HEK293 (cell line): ENCODE measurements around the gene ARL8B.

Experiments used
- CTCF ChIA-PET: fragments of 350-600 bp; formaldehyde crosslinking; extraction: SDS; loops from one replicate; lab custom pipeline; 2021; ENCODE audit warnings: antibody characterized with exemption; lab: Yijun Ruan, JAX
- POLR2A ChIA-PET: fragments of 300-600 bp; formaldehyde crosslinking; extraction: SDS; loops from one replicate; lab custom pipeline; 2020; ENCODE audit warnings: antibody characterized with exemption, inconsistent platforms; lab: Yijun Ruan, JAX
- H3K27ac ChIP-seq: fragments of 200-500 bp; sonication (Bioruptor generic); 2 replicates; pipeline ENCODE4 v1.5.1; 2014; ENCODE audit warnings: low read depth, low read length, control low read depth, inconsistent platforms; ENCODE audit errors: extremely low read depth
- H3K36me3 ChIP-seq, 2 experiments: fragments of 200-500 bp in 1 of 2; sonication (Bioruptor generic) in 1 of 2; 1 replicate in 1 of 2; 2 replicates in 1 of 2; pipeline ENCODE4 v1.5.1; 2014 to 2017; ENCODE audit warnings: inconsistent platforms in 2 of 2, low read length in 2 of 2; ENCODE audit not compliant: control insufficient read depth in 2 of 2, insufficient read depth in 1 of 2
- H3K4me1 ChIP-seq: fragments of 200-500 bp; sonication (Bioruptor generic); 2 replicates; pipeline ENCODE4 v1.5.1; 2014; ENCODE audit warnings: mild to moderate bottlenecking, low read length, inconsistent platforms; ENCODE audit not compliant: control insufficient read depth, insufficient read depth
- H3K4me3 ChIP-seq: 2 replicates; pipeline ENCODE4 v1.5.1; 2011; ENCODE audit warnings: low read depth, mild to moderate bottlenecking, control low read depth, low read length, moderate library complexity
- H3K9me3 ChIP-seq: fragments of 200-500 bp; sonication (Bioruptor generic); 2 replicates; pipeline ENCODE4 v1.5.1; 2014; ENCODE audit warnings: low read depth, low read length, inconsistent platforms; ENCODE audit not compliant: control insufficient read depth, insufficient read depth
- GLI2 ChIP-seq: fragments of 450-650 bp; formaldehyde crosslinking; IDR thresholded peaks from 2 replicates; pipeline ENCODE4; 2017; ENCODE audit warnings: missing biosample characterization, missing genetic modification characterization, low read depth, borderline replicate concordance
- GLIS1 ChIP-seq: fragments of 450-650 bp; formaldehyde crosslinking; IDR thresholded peaks from 2 replicates; pipeline ENCODE4 v1.5.1; 2016; ENCODE audit warnings: missing biosample characterization, missing genetic modification characterization
- GLIS2 ChIP-seq: fragments of 450-650 bp; formaldehyde crosslinking; IDR thresholded peaks from 2 replicates; pipeline ENCODE4 v1.5.1; 2016; ENCODE audit warnings: missing biosample characterization, missing genetic modification characterization
- HOXC10 ChIP-seq: sonication (generic); formaldehyde crosslinking; IDR thresholded peaks from 2 replicates; pipeline ENCODE4 v1.8.1; 2023; ENCODE audit warnings: mild to moderate bottlenecking, missing genetic modification reagents
- SALL2 ChIP-seq: fragments of 450-650 bp; formaldehyde crosslinking; IDR thresholded peaks from 2 replicates; pipeline ENCODE4 v1.5.0; 2017; ENCODE audit warnings: missing biosample characterization, mild to moderate bottlenecking, missing genetic modification characterization, borderline replicate concordance
- ZFHX2 ChIP-seq: fragments of 450-650 bp; formaldehyde crosslinking; conservative IDR thresholded peaks from 2 replicates; pipeline ENCODE4 v1.5.1; 2016; ENCODE audit warnings: missing biosample characterization, missing genetic modification characterization
- ZNF133 ChIP-seq: fragments of 450-650 bp; formaldehyde crosslinking; IDR thresholded peaks from 2 replicates; pipeline ENCODE4 v1.5.1; 2016; ENCODE audit warnings: missing biosample characterization, missing genetic modification characterization
- ZNF146 ChIP-seq: fragments of 450-650 bp; formaldehyde crosslinking; IDR thresholded peaks from 2 replicates; pipeline ENCODE4 v1.5.1; 2016; ENCODE audit warnings: missing biosample characterization, missing genetic modification characterization
- ZNF202 ChIP-seq: fragments of 450-650 bp; formaldehyde crosslinking; IDR thresholded peaks from 2 replicates; pipeline ENCODE4 v1.5.1; 2016; ENCODE audit warnings: missing biosample characterization, missing genetic modification characterization, borderline replicate concordance
- ZNF223 ChIP-seq: fragments of 450-650 bp; formaldehyde crosslinking; IDR thresholded peaks from 2 replicates; pipeline ENCODE4 v1.5.1; 2016; ENCODE audit warnings: missing biosample characterization, missing genetic modification characterization
- ZNF37A ChIP-seq: fragments of 450-650 bp; IDR thresholded peaks from 2 replicates; pipeline ENCODE4 v1.5.1; 2018; ENCODE audit warnings: missing biosample characterization, missing genetic modification characterization
- ZNF404 ChIP-seq: fragments of 450-650 bp; formaldehyde crosslinking; IDR thresholded peaks from 2 replicates; pipeline ENCODE4 v1.5.1; 2017; ENCODE audit warnings: missing biosample characterization, missing genetic modification characterization
- ZNF473 ChIP-seq: fragments of 450-650 bp; formaldehyde crosslinking; IDR thresholded peaks from 2 replicates; pipeline ENCODE4 v1.5.1; 2017; ENCODE audit warnings: missing biosample characterization, missing genetic modification characterization
- ZNF510 ChIP-seq: fragments of 450-650 bp; formaldehyde crosslinking; IDR thresholded peaks from 2 replicates; pipeline ENCODE4 v1.5.1; 2018; ENCODE audit warnings: mild to moderate bottlenecking, missing genetic modification characterization, missing biosample characterization; ENCODE audit not compliant: insufficient replicate concordance
- ZNF558 ChIP-seq: fragments of 450-650 bp; formaldehyde crosslinking; IDR thresholded peaks from 2 replicates; pipeline ENCODE4 v1.5.1; 2016; ENCODE audit warnings: missing biosample characterization, missing genetic modification characterization
- ZNF677 ChIP-seq: fragments of 450-650 bp; IDR thresholded peaks from 2 replicates; pipeline ENCODE4 v1.5.0; 2018; ENCODE audit warnings: missing biosample characterization, mild to moderate bottlenecking, missing genetic modification characterization, moderate library complexity
- ZNF707 ChIP-seq: fragments of 450-650 bp; formaldehyde crosslinking; IDR thresholded peaks from 2 replicates; pipeline ENCODE4 v1.5.1; 2016; ENCODE audit warnings: missing biosample characterization, missing genetic modification characterization
- ZSCAN30 ChIP-seq: fragments of 450-650 bp; IDR thresholded peaks from 2 replicates; pipeline ENCODE4 v1.5.1; 2018; ENCODE audit warnings: missing biosample characterization, mild to moderate bottlenecking, missing genetic modification characterization, moderate library complexity
- TF ChIP-seq, protein P1 (sequence below): fragments of 450-650 bp; formaldehyde crosslinking; IDR thresholded peaks from 2 replicates; pipeline ENCODE4 v1.5.1; 2016; ENCODE audit warnings: missing biosample characterization, missing genetic modification characterization
- TF ChIP-seq, protein P2 (sequence below): fragments of 450-650 bp; formaldehyde crosslinking; IDR thresholded peaks from 2 replicates; pipeline ENCODE4 v1.5.1; 2017; ENCODE audit warnings: missing biosample characterization, missing genetic modification characterization
- TF ChIP-seq, protein P3 (sequence below): fragments of 450-650 bp; formaldehyde crosslinking; IDR thresholded peaks from 2 replicates; pipeline ENCODE4 v1.5.1; 2016; ENCODE audit warnings: missing biosample characterization, missing genetic modification characterization
- TF ChIP-seq, protein P4 (sequence below): fragments of 450-650 bp; formaldehyde crosslinking; optimal IDR thresholded peaks from 2 replicates; pipeline ENCODE3; 2016; ENCODE audit warnings: missing biosample characterization, mild to moderate bottlenecking, missing genetic modification characterization
- TF ChIP-seq, protein P5 (sequence below): fragments of 450-650 bp; formaldehyde crosslinking; IDR thresholded peaks from 2 replicates; pipeline ENCODE4 v1.5.0; 2017; ENCODE audit warnings: missing biosample characterization, missing genetic modification characterization, borderline replicate concordance
- TF ChIP-seq, protein P6 (sequence below): fragments of 450-650 bp; formaldehyde crosslinking; IDR thresholded peaks from 2 replicates; pipeline ENCODE4; 2016; ENCODE audit warnings: missing biosample characterization, missing genetic modification characterization

ARL8B gene

DNA sequence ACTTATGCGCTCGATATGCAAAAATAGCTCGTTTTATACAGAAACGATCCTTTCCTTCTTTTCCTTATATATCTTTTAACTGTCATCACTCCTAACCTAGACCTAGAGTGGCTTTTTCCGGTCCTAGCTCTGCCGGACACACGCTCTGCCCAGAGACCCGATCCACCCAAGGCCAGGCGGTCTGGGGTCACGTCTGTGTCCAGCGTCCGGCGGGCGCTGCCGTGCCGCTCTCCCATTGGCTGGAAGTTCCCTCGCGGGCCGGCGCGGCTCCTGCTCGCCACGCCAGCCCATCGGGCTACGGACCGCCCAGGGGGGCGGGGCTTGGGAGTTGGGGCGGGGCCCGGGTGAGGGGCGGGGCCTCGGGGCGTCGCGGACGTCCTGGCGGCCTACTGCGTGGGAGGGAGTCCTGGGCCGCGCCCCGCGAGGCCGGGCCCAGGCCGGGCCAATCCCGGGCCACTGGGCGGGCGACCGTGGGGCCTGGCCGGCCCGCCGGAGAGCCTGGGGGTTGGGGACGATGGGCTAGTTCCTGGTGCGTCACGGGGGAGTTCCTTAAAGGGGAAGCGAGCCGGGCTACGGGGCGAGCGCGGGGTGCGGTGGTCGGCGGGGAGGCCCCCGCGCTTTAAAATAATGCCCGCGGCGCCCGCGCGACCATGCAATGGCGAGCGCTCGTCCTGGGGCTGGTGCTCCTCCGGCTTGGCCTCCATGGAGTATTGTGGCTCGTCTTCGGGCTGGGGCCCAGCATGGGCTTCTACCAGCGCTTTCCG, 65.2 kb downstream of the ARL8B start, which contains the start of gene EDEM1 (continued):
- TF ChIP-seq ZFHX2 (tag by site-specific recombination) (no peak), GLIS1 (tag by site-specific recombination) (peak; percentile 39; the same call in 1 of the 2 replicates), ZNF510 (tag by site-specific recombination) (no peak), ZNF473 (tag by site-specific recombination) (no peak), ZNF404 (tag by site-specific recombination) (no peak), HOXC10 (CRISPR knock-in tag) (no peak), SALL2 (tag by site-specific recombination) (no peak)
- TF ChIP-seq, protein P1, sequence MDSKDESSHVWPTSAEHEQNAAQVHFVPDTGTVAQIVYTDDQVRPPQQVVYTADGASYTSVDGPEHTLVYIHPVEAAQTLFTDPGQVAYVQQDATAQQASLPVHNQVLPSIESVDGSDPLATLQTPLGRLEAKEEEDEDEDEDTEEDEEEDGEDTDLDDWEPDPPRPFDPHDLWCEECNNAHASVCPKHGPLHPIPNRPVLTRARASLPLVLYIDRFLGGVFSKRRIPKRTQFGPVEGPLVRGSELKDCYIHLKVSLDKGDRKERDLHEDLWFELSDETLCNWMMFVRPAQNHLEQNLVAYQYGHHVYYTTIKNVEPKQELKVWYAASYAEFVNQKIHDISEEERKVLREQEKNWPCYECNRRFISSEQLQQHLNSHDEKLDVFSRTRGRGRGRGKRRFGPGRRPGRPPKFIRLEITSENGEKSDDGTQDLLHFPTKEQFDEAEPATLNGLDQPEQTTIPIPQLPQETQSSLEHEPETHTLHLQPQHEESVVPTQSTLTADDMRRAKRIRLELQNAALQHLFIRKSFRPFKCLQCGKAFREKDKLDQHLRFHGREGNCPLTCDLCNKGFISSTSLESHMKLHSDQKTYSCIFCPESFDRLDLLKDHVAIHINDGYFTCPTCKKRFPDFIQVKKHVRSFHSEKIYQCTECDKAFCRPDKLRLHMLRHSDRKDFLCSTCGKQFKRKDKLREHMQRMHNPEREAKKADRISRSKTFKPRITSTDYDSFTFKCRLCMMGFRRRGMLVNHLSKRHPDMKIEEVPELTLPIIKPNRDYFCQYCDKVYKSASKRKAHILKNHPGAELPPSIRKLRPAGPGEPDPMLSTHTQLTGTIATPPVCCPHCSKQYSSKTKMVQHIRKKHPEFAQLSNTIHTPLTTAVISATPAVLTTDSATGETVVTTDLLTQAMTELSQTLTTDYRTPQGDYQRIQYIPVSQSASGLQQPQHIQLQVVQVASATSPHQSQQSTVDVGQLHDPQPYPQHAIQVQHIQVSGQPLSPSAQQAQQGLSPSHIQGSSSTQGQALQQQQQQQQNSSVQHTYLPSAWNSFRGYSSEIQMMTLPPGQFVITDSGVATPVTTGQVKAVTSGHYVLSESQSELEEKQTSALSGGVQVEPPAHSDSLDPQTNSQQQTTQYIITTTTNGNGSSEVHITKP (tag by site-specific recombination): peak; percentile 30; the same call in 1 of the 2 replicates

DNA sequence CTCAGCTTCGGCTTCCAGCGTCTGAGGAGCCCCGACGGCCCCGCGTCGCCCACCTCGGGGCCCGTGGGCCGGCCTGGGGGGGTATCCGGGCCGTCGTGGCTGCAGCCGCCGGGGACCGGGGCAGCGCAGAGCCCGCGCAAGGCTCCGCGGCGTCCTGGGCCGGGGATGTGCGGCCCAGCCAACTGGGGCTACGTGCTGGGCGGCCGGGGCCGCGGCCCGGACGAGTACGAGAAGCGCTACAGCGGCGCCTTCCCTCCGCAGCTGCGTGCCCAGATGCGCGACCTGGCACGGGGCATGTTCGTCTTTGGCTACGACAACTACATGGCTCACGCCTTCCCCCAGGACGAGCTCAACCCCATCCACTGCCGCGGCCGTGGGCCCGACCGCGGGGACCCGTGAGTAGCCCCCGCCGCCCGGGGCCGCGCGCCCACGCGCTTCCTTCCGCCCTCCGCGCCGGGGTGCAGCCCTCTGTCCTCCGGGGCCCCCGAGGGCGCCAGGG, 65.9 kb downstream of the ARL8B start:
- peaks cover 0 to 10% of the 10 kb centered on the region in 2 experiments; a peak in 1 of 3 replicates for H3K36me3 ChIP-seq
- H3K4me3 ChIP-seq: peak overlapping the region; percentile 92
- peak overlapping the region; percentile 86 for H3K27ac ChIP-seq
- POLR2A ChIA-PET: interaction anchor here (0.5 to 1.5 kb wide), 5 partner anchors 9 to 203 kb away, joined by 4 to 7 read pairs (median 5); no protein-coding TSS in a partner anchor
- no peaks in the 10 kb centered on the region for H3K9me3 ChIP-seq
- 0 out of 2 replicates have a peak, but pooled peaks cover 5% of the 10 kb centered on the region for H3K4me1 ChIP-seq
- CTCF ChIA-PET: no interaction called here
- TF ChIP-seq, protein P2, sequence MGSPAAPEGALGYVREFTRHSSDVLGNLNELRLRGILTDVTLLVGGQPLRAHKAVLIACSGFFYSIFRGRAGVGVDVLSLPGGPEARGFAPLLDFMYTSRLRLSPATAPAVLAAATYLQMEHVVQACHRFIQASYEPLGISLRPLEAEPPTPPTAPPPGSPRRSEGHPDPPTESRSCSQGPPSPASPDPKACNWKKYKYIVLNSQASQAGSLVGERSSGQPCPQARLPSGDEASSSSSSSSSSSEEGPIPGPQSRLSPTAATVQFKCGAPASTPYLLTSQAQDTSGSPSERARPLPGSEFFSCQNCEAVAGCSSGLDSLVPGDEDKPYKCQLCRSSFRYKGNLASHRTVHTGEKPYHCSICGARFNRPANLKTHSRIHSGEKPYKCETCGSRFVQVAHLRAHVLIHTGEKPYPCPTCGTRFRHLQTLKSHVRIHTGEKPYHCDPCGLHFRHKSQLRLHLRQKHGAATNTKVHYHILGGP (tag by site-specific recombination): no peak
- TF ChIP-seq ZNF558 (tag by site-specific recombination): no peak
- TF ChIP-seq ZNF677 (tag by site-specific recombination): no peak
- no peak for TF ChIP-seq ZNF37A (tag by site-specific recombination)
- 0 out of 2 replicates have a peak, but pooled peaks have one; percentile 46 for TF ChIP-seq ZSCAN30 (tag by site-specific recombination)
- no peak for TF ChIP-seq GLI2 (tag by site-specific recombination)
- no peak for TF ChIP-seq ZNF133 (tag by site-specific recombination)
- TF ChIP-seq ZNF223: no peak
- TF ChIP-seq ZNF146 (tag by site-specific recombination): no peak
- TF ChIP-seq, protein P3, sequence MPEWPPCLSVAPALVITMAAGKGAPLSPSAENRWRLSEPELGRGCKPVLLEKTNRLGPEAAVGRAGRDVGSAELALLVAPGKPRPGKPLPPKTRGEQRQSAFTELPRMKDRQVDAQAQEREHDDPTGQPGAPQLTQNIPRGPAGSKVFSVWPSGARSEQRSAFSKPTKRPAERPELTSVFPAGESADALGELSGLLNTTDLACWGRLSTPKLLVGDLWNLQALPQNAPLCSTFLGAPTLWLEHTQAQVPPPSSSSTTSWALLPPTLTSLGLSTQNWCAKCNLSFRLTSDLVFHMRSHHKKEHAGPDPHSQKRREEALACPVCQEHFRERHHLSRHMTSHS (tag by site-specific recombination): no peak
- TF ChIP-seq, protein P4, sequence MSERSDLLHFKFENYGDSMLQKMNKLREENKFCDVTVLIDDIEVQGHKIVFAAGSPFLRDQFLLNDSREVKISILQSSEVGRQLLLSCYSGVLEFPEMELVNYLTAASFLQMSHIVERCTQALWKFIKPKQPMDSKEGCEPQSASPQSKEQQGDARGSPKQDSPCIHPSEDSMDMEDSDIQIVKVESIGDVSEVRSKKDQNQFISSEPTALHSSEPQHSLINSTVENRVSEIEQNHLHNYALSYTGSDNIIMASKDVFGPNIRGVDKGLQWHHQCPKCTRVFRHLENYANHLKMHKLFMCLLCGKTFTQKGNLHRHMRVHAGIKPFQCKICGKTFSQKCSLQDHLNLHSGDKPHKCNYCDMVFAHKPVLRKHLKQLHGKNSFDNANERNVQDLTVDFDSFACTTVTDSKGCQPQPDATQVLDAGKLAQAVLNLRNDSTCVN: peak; percentile 95
- TF ChIP-seq GLIS2 (tag by site-specific recombination): peak; percentile 49; the same call in 1 of the 2 replicates
- TF ChIP-seq, protein P5, sequence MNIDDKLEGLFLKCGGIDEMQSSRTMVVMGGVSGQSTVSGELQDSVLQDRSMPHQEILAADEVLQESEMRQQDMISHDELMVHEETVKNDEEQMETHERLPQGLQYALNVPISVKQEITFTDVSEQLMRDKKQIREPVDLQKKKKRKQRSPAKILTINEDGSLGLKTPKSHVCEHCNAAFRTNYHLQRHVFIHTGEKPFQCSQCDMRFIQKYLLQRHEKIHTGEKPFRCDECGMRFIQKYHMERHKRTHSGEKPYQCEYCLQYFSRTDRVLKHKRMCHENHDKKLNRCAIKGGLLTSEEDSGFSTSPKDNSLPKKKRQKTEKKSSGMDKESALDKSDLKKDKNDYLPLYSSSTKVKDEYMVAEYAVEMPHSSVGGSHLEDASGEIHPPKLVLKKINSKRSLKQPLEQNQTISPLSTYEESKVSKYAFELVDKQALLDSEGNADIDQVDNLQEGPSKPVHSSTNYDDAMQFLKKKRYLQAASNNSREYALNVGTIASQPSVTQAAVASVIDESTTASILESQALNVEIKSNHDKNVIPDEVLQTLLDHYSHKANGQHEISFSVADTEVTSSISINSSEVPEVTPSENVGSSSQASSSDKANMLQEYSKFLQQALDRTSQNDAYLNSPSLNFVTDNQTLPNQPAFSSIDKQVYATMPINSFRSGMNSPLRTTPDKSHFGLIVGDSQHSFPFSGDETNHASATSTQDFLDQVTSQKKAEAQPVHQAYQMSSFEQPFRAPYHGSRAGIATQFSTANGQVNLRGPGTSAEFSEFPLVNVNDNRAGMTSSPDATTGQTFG (tag by site-specific recombination): no peak
- no peak for TF ChIP-seq ZNF707 (tag by site-specific recombination)
- TF ChIP-seq, protein P6, sequence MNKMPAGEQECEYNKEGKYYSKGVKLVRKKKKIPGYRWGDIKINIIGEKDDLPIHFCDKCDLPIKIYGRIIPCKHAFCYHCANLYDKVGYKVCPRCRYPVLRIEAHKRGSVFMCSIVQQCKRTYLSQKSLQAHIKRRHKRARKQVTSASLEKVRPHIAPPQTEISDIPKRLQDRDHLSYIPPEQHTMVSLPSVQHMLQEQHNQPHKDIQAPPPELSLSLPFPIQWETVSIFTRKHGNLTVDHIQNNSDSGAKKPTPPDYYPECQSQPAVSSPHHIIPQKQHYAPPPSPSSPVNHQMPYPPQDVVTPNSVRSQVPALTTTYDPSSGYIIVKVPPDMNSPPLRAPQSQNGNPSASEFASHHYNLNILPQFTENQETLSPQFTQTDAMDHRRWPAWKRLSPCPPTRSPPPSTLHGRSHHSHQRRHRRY (tag by site-specific recombination): no peak
- TF ChIP-seq ZNF202: no peak
- TF ChIP-seq ZFHX2 (tag by site-specific recombination): peak; percentile 59
